GM10266 (cell line): ENCODE data around the gene GJB4.

Source experiments
- DNase-seq: peaks from one replicate; pipeline ENCODE4 v3.0.0; 2012; ENCODE audit errors: extremely low spot score
- TF ChIP-seq, protein P1 (sequence below): IDR thresholded peaks from 2 replicates; pipeline ENCODE4 v1.5.1; 2012; ENCODE audit warnings: mild to moderate bottlenecking, low read depth; ENCODE audit not compliant: control insufficient read depth, insufficient read depth; ENCODE audit errors: missing control alignments

Gene GJB4

GRCh38 chr1:34759503-34760357, at the start of gene GJB4:
GJB4 (plus strand) TSS chr1:34759740; CDS start chr1:34761255, 1,515 bp downstream.
- no peak for DNase-seq
- TF ChIP-seq, protein P1, sequence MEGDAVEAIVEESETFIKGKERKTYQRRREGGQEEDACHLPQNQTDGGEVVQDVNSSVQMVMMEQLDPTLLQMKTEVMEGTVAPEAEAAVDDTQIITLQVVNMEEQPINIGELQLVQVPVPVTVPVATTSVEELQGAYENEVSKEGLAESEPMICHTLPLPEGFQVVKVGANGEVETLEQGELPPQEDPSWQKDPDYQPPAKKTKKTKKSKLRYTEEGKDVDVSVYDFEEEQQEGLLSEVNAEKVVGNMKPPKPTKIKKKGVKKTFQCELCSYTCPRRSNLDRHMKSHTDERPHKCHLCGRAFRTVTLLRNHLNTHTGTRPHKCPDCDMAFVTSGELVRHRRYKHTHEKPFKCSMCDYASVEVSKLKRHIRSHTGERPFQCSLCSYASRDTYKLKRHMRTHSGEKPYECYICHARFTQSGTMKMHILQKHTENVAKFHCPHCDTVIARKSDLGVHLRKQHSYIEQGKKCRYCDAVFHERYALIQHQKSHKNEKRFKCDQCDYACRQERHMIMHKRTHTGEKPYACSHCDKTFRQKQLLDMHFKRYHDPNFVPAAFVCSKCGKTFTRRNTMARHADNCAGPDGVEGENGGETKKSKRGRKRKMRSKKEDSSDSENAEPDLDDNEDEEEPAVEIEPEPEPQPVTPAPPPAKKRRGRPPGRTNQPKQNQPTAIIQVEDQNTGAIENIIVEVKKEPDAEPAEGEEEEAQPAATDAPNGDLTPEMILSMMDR, result no peak

GRCh38 chr1:34710812-34711211, 48.7 kb upstream of the GJB4 start:
- TF ChIP-seq, protein P1, result no peak
- no peak for DNase-seq

- TF ChIP-seq, protein P1, result no peak
- DNase-seq, result no peak
Observed at GRCh38 chr1:34711485-34711884, 48.1 kb upstream of the GJB4 start.

DNA sequence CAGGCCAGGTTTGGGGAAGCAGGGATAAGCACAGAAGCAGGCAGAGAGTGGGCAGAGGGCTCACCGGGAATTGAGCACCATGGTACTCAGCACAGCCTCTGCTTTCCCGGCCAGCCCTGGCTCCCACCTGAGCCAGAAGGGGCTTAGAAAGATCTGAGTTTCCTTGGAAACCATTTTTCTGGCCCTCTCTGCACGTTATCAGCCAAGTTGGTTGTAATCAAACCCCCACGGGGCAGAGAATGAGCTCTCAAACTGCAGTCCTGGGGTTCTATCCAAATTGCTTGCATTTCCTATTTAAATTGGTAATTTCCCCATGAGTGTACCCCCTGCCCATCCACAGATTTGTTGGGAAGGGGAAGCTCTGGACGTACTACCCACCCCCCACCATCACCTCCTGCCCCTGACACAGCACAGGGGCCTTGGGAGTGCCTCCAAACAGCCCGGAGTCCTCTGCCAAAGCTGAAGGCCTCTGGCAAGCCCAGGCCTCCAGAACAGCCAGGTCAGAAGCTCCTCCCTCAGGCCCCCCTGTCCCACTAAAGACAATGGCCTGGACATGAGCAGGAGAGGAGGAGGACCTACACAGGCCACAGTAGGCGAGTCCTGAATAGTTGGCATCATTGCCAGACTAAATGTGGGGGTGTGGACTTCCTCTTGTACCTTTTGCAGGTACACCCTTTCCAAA, 47.4 kb upstream of the GJB4 start:
- DNase-seq, result no peak
- TF ChIP-seq, protein P1, result no peak

DNA sequence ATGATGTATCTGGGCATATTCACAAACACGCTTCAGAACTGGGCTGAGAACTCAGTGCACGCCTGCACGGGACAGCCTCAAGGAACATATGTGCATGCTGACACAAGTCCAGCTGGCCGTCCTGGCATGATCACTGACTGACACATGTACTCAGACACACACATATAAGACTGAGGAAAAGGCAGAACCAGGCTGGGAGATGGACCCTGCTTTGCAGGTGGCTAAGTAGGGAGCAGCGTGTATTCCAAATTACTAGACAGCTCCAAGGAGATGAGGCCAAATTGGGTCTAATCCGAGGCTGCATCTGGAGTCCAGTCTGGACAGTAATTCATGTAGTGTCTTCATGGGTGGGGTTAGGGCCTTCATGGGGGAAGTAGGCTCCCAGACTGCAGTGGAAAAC, 46.1 kb upstream of the GJB4 start:
- DNase-seq, result no peak
- TF ChIP-seq, protein P1, result no peak

- TF ChIP-seq, protein P1, result no peak
- DNase-seq, result no peak
Observed at GRCh38 chr1:34714386-34714785, 45.2 kb upstream of the GJB4 start.

DNA sequence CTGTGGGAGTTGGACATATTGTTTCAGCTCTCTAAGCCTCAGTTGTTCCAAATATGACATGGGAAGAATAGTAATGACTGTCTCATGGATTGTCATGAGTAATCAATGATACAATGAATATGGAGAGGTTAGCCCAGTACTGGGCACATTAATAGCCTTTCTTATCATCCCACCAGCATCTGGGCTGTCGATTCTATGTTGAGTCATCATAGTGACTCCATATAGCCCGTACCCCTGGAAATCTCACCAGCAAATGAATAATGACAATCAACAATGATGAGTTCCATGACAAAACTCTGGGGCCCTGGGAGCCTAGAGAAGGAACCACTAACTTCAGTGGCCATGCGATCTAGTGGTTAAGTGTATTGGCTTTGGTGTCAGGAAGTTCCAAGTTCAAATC, 44.4 kb upstream of the GJB4 start:
- TF ChIP-seq, protein P1, result no peak
- no peak for DNase-seq
